Activated naive CD4-positive, alpha-beta T cell (primary cell): Measurements from ENCODE around the gene THAP4.
A peak's percentile ranks its signal among the peaks of the same experiment; 100 is the strongest.

Experiments used
- DNase-seq, 4 experiments: peaks; one replicate each; lab custom pipeline; 2025; lab: John Stamatoyannopoulos, UW

THAP4 gene, protein sequence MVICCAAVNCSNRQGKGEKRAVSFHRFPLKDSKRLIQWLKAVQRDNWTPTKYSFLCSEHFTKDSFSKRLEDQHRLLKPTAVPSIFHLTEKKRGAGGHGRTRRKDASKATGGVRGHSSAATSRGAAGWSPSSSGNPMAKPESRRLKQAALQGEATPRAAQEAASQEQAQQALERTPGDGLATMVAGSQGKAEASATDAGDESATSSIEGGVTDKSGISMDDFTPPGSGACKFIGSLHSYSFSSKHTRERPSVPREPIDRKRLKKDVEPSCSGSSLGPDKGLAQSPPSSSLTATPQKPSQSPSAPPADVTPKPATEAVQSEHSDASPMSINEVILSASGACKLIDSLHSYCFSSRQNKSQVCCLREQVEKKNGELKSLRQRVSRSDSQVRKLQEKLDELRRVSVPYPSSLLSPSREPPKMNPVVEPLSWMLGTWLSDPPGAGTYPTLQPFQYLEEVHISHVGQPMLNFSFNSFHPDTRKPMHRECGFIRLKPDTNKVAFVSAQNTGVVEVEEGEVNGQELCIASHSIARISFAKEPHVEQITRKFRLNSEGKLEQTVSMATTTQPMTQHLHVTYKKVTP

DNA sequence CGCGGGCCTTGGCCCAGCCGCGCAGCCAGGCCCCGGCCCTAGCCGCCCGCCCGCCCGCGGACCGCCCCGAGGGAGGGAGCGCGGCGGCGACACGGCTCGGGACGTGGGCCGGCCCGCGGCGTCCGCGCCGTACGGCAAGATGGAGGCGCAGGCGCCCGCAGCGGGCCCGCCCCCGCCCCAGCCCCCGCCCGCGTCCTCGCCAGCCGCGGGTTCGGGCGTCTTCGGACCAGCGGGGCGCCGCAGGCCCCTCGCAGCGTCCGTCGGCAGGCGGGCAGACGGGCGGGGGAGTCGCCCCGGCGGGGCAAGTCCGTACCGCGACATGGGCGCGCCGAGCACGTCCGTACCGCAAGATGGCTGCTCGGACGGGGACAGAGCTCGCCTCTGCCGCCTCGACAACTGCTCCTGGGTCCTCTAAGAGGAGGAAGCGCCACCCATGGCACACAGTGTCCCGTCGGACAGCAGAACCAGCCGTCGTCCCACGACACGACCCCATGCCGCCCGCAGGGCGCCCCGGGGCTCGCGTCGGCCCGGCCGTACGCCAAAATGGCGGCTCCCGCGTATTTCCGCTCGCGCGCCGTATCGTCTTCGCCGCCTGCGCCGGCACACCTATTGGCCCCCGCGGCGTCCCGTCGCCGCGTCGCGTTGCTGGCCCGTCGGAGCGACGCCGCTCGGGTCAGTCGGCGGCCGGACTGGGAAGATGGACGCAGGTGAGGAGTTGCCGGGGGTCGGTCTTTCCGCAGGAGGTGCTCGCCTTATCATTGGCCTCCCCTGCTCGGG is at the start of gene THAP4, which contains the start of gene ATG4B:
THAP4 (minus strand) TSS at position 141 of the 777 bp plus-strand sequence. CDS start 141 bp downstream, outside the sequence.
ATG4B (plus strand) TSS at position 676 of the 777 bp plus-strand sequence; CDS start at position 698, 22 bp downstream.
- peak; percentile 49 to 74 (median 67) for DNase-seq

DNA sequence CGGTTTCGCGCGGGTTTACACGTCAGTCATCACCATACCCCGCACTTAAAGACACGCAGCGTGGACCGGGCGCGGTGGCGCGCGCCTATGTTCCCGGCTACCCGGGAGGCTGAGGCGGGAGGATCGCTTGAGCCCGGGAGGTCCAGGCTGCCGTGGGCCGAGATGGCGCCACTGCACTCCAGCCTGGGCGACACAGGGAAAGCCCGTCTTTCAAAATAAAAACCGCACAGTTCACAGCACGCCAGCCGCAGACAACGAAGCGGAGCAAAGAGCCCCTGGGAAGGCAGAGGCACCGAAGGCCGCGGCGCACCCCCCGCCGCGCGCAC is 49.3 kb upstream of the THAP4 start:
- DNase-seq: no peak

DNA sequence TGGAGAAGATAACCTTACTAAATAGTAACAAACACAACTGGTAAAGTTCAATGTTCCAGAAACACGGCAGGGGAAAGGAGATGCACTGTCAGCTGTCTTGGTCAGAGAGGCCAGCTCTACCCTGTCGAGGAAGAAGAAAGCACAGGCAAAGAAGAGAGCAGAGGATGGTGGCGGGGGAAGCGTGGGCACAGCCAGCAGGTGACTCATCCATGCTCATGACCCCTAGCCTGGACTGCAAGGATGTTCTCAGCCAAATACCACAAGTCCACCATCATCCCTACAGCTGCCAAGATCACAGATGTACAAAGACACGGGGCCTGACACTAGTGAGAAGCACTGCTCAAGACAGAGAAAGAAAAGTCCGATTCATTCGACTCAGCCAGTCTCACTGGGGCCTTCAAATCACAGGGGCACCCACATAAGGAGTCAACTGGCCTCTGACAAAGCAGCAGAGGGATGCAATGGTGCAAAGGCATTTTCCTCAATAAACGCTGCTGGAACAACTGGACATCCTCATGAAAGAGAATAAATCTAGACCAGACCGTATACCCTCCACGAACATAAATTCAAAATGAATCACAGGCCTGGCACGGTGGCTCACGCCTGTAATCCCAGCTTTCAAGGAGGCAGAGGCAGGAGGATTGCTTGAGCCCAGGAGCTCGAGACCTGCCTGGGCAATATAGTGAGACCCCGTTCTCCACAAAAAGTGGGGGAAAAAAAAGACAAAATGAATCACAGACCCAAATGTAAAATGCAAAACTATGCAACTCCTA is 44.1 kb upstream of the THAP4 start:
- no peak for DNase-seq

DNA sequence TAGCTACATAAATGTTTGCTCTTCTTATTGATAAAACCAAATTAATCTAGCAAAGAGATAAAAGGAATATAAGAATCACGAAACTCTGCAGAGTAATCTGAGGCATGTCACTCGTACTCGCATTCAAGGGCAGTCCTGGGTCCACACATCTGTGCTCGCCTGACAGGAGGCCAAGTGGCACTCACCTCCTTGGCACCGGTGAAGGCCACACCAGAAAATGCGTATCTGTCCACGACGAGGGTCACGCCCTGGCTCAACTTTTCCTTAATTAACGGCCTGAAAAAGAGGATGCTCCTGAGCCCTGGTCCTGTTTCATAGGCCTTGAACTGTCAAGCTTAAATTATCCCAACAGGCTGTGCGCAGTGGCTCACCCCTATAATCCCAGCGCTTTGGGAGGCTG is 43.1 kb upstream of the THAP4 start:
- DNase-seq: no peak

DNA sequence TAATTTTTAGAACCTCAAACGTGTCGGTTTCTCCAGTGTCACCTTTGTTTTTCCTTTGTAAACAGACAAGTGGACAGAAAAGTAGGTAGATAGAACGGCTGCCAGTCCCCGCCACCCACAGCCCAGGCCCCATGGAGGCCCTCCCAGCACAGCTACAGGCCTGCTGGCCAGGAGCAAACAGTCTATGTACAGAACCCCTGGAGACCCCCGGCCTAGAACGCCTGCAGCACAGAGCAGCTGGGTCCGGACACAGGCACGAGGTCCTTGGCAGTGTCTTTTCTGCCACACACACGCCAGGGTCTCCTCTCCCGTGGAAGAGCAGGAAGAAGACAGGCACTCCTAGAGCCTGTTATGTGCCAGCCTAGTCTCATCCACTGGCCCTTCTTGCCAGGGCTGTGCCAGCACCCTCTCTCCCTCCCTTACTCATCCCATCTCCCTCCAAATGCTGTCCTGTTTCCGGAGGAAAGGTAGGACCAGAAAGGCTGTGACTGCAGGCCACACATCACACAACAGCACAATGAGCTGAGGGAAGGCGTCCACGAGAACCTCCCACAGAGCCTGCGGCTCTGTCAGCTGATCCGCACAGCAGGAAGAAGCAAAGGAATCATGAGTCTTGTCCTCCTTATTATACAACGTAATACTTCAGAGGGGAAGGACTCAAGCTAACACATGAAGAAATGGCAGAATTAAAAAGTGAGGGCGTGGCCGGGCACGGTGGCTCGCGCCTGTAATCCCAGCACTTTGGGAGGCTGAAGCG is 42.0 kb upstream of the THAP4 start:
- no peak for DNase-seq

DNA sequence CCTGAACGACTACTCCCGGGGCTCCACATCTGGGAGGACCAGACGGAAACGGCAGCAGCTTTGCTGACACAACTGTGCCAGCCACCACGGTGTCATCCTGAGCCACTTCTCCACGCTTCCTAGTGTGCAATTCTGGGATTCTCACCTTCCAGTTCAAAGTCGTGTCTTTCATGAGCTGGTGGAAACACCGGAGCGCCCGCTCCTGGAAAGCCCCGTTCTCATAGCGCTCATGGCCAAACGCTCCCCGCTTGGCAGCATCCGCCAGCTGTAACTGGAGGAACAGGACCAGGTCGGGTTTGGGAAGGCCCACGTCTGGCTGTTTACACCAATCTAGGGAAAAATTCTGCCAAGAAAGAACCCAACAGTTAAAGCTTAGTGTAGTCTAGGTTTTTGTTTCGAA is 41.3 kb upstream of the THAP4 start:
- no peak for DNase-seq

DNA sequence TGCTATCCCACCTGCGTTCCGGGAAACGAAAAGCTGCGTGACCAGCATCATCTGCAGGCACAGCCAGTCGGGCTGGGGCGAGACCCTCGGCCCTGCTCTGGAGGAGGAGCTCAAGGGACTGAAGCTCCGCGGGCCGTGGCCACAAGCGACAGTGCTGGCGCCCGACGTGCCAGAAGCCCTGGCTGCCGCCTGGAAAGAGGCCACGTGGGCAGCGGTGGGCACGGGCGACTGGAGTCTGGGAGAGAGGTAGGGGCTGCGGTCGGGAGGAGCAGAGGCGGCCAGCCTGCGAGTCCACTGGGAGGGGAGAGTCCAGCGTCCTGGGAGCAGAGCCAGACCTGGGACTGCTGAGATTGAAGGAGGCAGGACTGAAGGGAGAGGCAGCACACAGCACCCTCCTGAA is 40.4 kb upstream of the THAP4 start:
- DNase-seq: no peak

DNA sequence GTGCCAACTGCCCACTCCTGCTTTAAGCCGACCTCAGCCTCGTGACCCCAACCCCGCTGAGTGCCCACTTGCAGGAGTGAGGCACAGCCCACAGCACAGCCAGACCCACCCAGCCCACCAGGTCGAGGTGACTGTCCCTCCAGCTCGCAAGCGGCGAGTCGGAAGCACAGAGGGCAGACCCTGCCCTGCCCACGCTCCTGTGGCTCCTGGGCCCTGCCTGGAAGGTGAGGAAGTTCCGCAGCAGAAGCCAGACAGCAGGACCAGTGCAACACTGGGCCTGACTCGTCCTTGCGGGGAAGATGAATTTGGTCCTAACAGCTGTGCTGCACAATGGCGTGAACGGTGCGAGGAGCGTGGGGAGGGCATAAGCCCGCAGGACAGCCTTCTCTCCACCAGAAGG is 39.7 kb upstream of the THAP4 start:
- no peak for DNase-seq

DNA sequence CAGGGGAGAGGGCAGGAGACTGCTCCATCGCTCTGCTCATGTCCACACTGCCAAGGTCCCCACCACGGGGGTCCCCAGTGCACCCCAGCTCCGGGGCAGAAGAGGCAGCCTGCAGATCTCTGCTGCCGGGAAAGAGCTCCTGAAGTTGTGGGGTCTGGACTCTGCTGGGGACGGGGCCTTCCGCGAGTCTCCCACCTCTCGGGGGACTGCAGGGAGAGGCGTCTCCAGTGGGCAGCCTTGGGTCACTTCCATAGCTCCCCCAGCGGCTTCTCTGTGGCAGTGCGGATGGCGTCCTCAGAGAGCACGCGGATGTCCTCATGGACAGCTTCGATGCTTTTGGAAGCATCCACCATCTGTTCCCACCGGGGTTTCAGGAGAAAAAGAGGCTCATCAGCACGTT is 38.9 kb upstream of the THAP4 start:
- no peak for DNase-seq

DNA sequence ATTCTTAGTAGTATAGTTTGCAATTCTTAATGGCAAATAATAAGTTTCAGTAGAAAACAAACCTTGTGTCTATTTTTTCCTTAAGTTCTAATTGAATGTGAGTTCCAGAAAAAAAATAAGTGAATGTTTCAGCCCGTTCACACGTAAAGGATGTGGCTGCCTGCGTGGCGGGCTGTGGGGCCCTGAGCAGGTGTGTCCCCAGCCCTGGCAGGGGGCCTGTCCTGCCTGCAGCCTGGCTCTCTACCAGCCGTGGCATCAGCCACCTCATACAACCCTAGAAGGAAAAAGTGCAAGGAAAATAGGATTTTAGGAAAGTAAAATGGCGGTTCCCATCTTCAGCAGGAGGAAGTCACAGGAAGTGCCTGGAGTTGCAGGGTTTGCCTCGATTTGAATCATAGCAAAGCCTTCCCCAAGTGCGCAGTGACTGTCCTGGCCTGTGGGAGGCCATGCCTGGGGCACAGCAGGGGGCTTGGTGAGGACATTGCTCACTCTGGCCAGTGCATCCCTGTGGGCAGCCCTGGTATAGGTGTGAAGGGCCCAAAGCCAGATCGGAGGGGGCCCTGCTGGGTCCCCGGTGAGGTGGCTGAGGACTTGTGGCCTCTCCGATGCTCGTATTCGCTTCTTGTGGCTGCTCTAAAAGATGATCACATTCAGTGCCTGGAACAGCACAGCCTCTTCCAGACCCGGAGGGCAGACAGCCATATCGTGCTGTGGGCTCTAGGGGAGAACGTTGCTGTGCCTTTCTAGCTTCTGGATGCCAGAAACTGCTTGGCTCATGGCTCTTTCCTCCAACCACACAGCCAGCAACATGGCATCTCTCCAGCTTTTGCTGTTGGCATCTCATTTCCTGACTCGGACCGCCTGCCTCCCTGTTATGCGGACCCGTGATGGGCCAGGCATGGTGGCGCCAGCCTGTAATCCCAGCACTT is 37.1 kb upstream of the THAP4 start:
- DNase-seq: no peak

DNA sequence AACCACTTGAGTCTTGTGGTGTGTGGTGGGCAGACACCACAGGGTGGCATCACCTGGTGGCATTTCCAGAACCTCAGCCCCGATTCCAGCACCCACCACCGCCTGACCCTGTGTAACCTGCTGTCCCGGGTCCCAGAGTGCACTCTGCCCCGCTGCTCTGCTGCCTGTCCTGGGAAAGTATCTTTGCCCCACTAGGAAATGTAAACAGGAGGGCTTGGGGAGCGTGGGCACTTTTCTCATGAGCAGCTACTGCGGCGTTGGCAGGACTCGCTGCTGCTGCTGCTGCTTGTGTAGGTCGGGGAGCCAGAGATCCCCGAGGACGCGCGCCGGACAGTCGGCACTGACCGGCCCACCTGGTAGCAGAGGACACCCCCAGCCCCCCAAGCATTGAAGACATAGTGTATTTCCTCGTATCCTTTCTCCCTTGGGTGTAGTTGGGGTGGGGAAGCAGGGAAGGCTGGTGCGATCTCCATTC is 36.3 kb upstream of the THAP4 start:
- no peak for DNase-seq

DNA sequence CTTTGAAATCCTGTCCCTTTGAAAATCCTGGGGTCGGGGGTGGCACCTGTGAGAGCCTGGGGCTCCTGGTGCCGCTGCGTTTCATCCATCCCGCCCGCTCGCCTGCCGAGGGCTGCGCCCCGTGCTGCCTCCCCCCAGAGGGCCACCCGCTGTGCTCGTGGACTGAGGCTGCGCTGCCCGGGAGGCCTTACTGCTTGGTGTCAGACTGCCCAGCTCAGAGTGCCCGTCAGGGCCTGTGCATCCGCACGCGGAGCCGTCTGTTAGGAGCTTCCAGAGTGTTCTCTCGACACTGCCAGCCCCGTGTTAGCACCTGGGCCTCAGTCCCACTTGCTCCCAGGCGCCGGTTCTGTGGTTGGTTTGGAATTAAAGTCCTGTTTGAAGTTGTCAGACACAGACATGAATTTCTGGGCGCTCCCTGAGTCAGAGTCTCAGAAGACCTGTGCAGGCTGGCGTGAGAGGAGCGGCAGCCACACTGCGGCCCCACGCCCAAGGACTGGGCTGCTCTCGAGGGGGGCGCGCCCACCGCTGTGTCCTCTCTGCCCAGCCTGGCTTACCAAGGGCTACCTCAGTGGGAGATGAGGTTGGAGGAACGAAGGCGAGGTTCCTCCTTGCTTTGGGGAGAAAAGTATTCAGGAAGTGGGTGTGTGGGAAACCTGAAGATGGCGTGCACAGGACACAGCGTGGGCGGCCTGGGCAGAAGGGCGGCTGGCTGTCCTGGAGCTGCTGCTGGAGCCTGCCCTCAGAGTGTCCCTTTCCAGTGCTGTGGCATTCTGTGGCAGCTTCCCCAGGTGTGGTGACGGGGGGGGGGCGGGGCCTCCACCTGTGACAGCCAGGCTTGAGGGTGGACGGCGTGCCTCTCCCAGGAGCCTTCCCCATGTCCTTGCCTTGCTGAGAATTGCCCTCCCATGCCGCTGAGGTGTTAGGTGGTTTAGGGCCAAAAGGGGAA is 35.6 kb upstream of the THAP4 start:
- no peak for DNase-seq

DNA sequence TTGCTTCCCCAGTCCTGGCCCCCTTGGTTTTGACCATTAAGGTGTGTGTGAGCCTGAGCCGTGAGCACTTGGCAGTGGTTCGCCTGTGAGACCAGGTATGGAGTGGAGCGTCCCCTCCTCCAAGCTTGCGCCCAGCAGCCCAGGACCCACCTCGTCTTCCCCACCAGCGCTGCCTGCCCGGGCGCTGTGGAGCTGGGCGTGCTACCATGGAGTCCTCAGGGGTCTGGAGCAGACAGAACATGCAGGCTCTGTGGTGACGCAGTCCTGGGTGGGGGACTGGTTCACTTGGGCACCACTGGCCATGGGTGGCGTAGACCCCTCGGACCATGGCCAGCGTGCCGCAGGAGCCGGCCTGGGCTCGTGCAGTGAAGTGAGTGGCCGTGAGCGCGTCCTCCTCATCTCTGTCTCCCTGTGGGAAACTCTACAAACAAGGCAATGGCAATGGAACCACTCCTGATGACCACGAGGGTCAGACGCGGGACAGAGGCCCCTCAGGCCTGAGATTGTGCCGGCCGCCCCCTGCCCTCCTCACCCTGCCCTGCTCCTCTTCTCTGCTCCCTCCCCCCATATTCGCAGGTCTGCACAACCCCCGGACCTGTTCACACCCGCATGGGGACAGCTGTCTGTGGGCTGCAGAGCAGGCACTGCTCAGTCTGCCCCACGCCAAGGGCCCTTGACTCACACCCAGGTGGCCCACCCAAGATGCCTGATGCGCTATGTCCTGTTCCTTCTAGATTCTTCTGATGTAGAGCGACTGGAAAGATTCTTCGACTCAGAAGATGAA is 34.7 kb upstream of the THAP4 start:
- no peak for DNase-seq

DNA sequence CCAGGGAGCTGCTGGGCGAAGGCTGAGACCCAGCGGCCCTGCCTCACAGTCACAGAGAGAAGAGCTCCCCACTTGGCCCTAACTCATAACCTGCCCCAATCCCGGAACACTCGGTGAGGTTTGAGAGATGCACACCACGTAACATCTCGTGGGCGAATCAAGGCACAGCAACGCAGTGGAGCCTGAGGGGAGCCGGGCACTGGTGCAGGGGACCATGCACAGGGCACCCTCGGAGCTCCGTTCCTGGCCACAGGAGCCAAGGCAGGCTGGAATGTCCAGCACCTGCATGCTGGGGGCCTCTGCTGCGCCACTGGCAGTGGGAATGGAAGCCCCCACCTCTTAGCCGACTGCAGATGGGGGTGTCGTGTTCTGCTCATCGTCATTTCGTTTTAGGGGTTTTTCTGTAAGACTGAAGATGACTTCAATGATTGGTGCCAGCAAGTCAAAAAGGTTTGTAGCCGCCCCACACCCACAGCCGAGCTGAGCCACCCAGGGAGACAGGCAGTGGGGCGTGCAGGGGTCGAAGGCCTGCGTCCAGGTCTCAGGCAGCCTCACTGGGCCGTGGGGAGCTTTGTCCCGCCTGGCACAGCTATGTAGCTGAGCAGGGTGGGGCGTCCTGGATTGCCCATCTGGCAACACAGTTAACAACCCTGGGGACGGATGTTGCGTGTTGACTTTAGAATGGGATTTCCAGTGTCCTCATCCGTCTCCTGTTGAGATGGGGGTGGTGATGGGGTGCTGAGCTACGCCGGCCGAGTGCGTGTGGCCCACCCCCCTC is 33.6 kb upstream of the THAP4 start:
- DNase-seq: no peak

DNA sequence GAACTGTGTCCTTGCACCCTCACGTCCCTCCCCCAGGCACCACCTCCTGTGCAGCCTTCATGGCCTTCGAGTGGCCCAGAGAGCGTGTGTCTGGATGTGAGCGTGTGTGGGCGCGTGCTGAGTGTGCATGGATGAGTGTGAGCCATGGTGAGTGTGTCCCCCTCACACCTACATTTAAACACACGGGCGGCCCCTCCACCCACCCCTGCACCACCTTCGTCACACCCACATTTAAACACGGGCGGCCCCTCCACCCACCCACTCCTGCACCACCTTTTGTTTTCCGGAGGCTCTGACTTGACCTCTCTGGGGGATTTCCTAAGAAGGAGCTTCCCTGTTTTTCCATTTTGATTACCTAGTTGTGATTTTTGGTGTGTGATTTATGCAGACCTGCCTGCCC is 31.9 kb upstream of the THAP4 start:
- DNase-seq: no peak

DNA sequence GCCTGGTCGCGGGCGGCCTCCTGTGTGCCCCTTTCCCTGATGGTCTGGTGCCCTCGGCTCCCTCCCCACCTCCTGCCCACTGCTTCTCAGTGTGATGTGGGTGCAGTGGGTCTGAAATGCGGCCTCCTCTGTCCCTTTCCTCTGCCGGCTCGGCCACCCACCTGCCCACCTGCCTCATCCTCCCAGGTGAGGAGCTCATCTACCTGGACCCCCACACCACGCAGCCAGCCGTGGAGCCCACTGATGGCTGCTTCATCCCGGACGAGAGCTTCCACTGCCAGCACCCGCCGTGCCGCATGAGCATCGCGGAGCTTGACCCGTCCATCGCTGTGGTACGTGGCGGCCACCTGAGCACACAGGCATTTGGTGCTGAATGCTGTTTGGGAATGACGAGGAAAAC is 31.4 kb upstream of the THAP4 start:
- no peak for DNase-seq

DNA sequence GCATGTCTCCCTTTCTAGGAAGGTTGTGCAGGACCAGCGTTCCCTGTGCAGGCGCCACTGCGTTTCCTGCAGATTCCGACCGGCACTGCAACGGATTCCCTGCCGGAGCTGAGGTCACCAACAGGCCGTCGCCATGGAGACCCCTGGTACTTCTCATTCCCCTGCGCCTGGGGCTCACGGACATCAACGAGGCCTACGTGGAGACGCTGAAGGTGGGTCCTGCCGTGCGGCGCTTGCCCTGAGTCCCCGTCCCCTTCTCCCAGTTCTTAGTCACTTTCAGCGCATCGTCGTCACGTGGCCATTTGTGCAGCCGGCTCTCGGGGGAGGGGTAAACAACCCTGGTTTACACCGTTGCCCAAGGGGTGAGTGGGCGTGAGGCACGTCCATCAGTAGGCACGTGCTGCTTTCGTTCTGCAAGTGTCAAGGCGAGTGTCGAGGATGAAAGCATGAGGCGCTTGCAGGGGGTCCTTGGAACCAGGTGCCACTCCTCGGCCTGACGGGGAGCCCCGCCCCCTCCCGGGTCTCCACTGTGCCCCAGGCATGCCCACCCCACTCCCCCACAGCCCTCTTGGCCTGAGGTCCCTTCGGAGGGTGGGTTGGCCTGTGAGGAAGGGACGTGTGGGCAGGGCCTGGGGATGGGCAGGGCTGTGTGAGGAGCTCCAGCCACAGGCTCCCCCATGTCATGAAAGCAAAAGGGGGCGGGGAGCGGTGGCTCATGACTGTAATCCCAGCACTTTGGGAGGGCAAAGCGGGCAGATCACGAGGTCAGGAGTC is 29.9 kb upstream of the THAP4 start:
- no peak for DNase-seq
